ENCODE results near the gene CNST.
"Not testable (repeated sequence)": the region's sequence is repeated elsewhere in the genome, so short reads cannot be mapped to it uniquely, and the experiment has no call there.

CNST gene

DNA sequence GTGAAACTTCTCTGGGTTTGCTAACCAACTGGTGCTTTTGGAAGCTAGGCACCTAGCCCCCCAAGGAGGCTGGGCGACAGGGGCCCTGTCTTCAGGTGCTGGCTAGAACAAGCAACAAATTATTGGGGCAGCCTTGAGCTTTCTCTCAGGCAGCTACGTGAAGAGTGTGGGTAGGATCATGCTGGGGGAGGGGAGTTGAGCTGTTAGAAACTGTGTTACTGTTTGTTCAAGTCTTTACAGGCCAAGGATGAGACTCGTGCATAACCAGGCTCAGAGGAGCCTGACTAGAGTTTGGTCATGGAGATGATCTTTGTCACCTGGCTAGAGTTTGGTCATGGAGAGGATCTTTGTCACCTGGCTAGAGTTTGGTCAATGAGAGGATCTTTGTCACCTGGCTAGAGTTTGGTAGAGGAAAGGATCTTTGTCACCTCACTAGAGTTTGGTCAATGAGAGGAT lies 145.3 kb downstream of the CNST start:
- no peak for DNase-seq

DNA sequence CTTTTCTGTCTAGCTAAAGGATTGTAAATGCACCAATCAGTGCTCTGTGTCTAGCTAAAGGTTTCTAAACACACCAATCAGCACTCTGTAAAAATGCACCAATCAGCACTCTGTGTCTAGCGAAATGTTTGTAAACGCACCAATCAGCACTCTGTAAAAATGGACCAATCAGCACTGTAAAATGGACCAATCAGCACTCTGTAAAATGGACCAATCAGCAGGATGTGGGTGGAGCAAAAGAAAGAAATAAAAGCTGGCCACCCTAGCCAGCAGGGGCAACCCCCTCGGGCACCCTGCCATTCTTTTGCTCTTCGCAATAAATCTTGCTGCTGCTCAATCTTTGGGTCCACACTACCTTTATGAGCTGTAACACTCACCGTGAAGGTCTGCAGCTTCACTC lies 146.2 kb downstream of the CNST start:
- not testable (repeated sequence) for DNase-seq
